GM19452 (cell line): ENCODE measurements around the gene KCTD8.
"Not testable (repeated sequence)": the region's sequence is repeated elsewhere in the genome, so short reads cannot be mapped to it uniquely, and the experiment has no call there.

ENCODE experiments used
- ATAC-seq: cut with Tn5 transposase; IDR thresholded peaks from one replicate; pipeline ENCODE4 v1.9.1; 2021; ENCODE audit not compliant: unreplicated experiment

KCTD8 gene

GRCh38 chr4:44167766-44168165 lies 280.8 kb downstream of the KCTD8 start:
- ATAC-seq, result not testable (repeated sequence)

GRCh38 chr4:44165938-44166337 lies 282.7 kb downstream of the KCTD8 start:
- no peak for ATAC-seq

GRCh38 chr4:44162538-44163270 lies 285.9 kb downstream of the KCTD8 start:
- no peak for ATAC-seq

- ATAC-seq, result no peak
Observed at GRCh38 chr4:44161756-44162155, 286.9 kb downstream of the KCTD8 start.

GRCh38 chr4:44160776-44161367 lies 287.7 kb downstream of the KCTD8 start:
- no peak for ATAC-seq

GRCh38 chr4:44159991-44160390 lies 288.6 kb downstream of the KCTD8 start:
- ATAC-seq, result no peak

- ATAC-seq, result no peak
Observed at GRCh38 chr4:44157611-44158277, 290.9 kb downstream of the KCTD8 start.

- ATAC-seq, result no peak
Observed at GRCh38 chr4:44150091-44150576, 298.5 kb downstream of the KCTD8 start.

GRCh38 chr4:44149282-44149681 lies 299.3 kb downstream of the KCTD8 start:
- ATAC-seq, result no peak

- ATAC-seq, result no peak
Observed at GRCh38 chr4:44147571-44148075, 301.0 kb downstream of the KCTD8 start.

- no peak for ATAC-seq
Observed at GRCh38 chr4:44146516-44146915, 302.1 kb downstream of the KCTD8 start.

GRCh38 chr4:44145868-44146267 lies 302.7 kb downstream of the KCTD8 start:
- ATAC-seq, result no peak

GRCh38 chr4:44132526-44132925 lies 316.1 kb downstream of the KCTD8 start:
- ATAC-seq, result no peak
